K562 treated with DMSO at 1 percent for 12 hours (cell line): ENCODE data around the gene STXBP5L. TPM values are rescaled to one million over a fixed set of nuclear protein-coding genes. Genes with fewer than 3 reads are reported as not detected.

Experiments used
- total RNA-seq: library from RNA; unstranded; fragments of 300-600 nt; gene quantifications from 2 replicates; pipeline ENCODE4 v1.2.3, GENCODE V29; 2022; ENCODE audit not compliant: insufficient read depth

Gene STXBP5L
- 0.07 TPM in 1 of 2 replicates, not detected in the other for total RNA-seq

GRCh38 chr3:120908030-120908794 lies at the start of gene STXBP5L:
STXBP5L (plus strand) TSS chr3:120908205; CDS start chr3:120909579, 1,374 bp downstream.

Other genes starting within 250 kb of the STXBP5L start
- not detected in 2 replicates for gene HGD, start 226.0 kb upstream of the STXBP5L start, total RNA-seq
- 2.6 and 4.2 TPM in 2 replicates for gene RABL3, start 165.7 kb upstream of the STXBP5L start, total RNA-seq
- gene GTF2E1, start 165.5 kb upstream of the STXBP5L start, total RNA-seq: 3.0 and 9.9 TPM in 2 replicates